PC-9 (cell line): ENCODE results near the gene EPG5. TPM values are rescaled to one million over a fixed set of nuclear protein-coding genes. Genes with fewer than 3 reads are reported as not detected.

Source experiments
- BruUV-seq: library from RNA; stranded (reverse); fragments of 400-500 nt; replicated peaks from 2 replicates; lab custom pipeline; 2021; lab: Mats Ljungman, UMichigan
- CTCF ChIA-PET: fragments of 300-600 bp; sonication (Branson Sonifier 250); formaldehyde crosslinking; loops from one replicate; lab custom pipeline; 2022; ENCODE audit warnings: antibody characterized with exemption; lab: Charles Lee
- POLR2A ChIA-PET: fragments of 300-600 bp; sonication (Branson Sonifier 250); formaldehyde crosslinking; loops from one replicate; lab custom pipeline; 2022; ENCODE audit warnings: antibody characterized with exemption; ENCODE audit not compliant: unreplicated experiment; lab: Charles Lee
- DNase-seq, 2 experiments: peaks; one replicate each; pipeline versions ENCODE4 v3.0.0 to v3.0.0-alpha.2; 2015 to 2022; ENCODE audit warnings: mixed read lengths in 1 of 2
- H2AFZ ChIP-seq: fragments of 200-600 bp; sonication (generic); 2 replicates; pipeline ENCODE4 v1.8.1; 2017; ENCODE audit warnings: antibody characterized with exemption
- H3F3A ChIP-seq: fragments of 200-600 bp; sonication (generic); 2 replicates; pipeline ENCODE4 v1.8.1; 2017; ENCODE audit warnings: antibody characterized with exemption, mild to moderate bottlenecking, low read depth; ENCODE audit not compliant: insufficient read depth
- H3K27ac ChIP-seq: fragments of 200-600 bp; sonication (generic); 2 replicates; pipeline ENCODE4 v1.6.1; 2016; ENCODE audit warnings: mixed run types
- H3K27me3 ChIP-seq: fragments of 200-600 bp; sonication (generic); 2 replicates; pipeline ENCODE4 v1.6.1; 2016; ENCODE audit warnings: low read depth, mixed run types; ENCODE audit not compliant: insufficient read depth
- H3K36me3 ChIP-seq: fragments of 200-600 bp; sonication (generic); 2 replicates; pipeline ENCODE4 v1.6.1; 2016; ENCODE audit warnings: low read depth, mixed run types
- H3K4me1 ChIP-seq: fragments of 200-600 bp; sonication (generic); replicated peaks from 2 replicates; pipeline ENCODE4 v1.6.1; 2016; ENCODE audit warnings: mixed run types; ENCODE audit not compliant: insufficient read depth
- H3K4me2 ChIP-seq: fragments of 200-600 bp; sonication (generic); 2 replicates; pipeline ENCODE4 v1.6.1; 2017; ENCODE audit warnings: mixed run types
- H3K4me3 ChIP-seq: fragments of 200-600 bp; sonication (generic); 2 replicates; pipeline ENCODE4 v1.6.1; 2016; ENCODE audit warnings: mixed run types
- H3K79me2 ChIP-seq: fragments of 200-600 bp; sonication (generic); 2 replicates; pipeline ENCODE4 v1.6.1; 2017; ENCODE audit warnings: low read depth, mixed run types
- H3K9me2 ChIP-seq: fragments of 200-600 bp; sonication (generic); 2 replicates; pipeline ENCODE4 v1.8.1; 2017; ENCODE audit warnings: mild to moderate bottlenecking; ENCODE audit not compliant: insufficient read depth
- H3K9me3 ChIP-seq: fragments of 200-600 bp; sonication (generic); 2 replicates; pipeline ENCODE4 v1.8.1; 2016; ENCODE audit warnings: low read depth; ENCODE audit not compliant: insufficient read depth
- H4K20me1 ChIP-seq: fragments of 200-600 bp; sonication (generic); 2 replicates; pipeline ENCODE4 v1.8.1; 2017; ENCODE audit not compliant: insufficient read depth
- EZH2 ChIP-seq: fragments of 200-600 bp; sonication (generic); IDR thresholded peaks from 2 replicates; pipeline ENCODE4 v1.8.0; 2017; ENCODE audit warnings: antibody characterized with exemption, low read depth
- intact Hi-C: fragments of 100-400 bp; cut with micrococcal nuclease; formaldehyde crosslinking; loops from one replicate; pipeline ENCODE4 v1.10.0; 2022; ENCODE audit not compliant: unreplicated experiment
- total RNA-seq: library from RNA; stranded (reverse); gene quantifications from 2 replicates; pipeline ENCODE4 v1.2.3, GENCODE V29; 2021
- TF ChIP-seq, protein P1 (sequence below): fragments of 200-600 bp; sonication (generic); conservative IDR thresholded peaks from 2 replicates; pipeline ENCODE4 v1.6.1; 2017; ENCODE audit warnings: mixed run types, antibody characterized with exemption, mild to moderate bottlenecking, moderate library complexity

Gene EPG5
- total RNA-seq, 1 experiment from 2014 or later: 19.5 TPM

DNA sequence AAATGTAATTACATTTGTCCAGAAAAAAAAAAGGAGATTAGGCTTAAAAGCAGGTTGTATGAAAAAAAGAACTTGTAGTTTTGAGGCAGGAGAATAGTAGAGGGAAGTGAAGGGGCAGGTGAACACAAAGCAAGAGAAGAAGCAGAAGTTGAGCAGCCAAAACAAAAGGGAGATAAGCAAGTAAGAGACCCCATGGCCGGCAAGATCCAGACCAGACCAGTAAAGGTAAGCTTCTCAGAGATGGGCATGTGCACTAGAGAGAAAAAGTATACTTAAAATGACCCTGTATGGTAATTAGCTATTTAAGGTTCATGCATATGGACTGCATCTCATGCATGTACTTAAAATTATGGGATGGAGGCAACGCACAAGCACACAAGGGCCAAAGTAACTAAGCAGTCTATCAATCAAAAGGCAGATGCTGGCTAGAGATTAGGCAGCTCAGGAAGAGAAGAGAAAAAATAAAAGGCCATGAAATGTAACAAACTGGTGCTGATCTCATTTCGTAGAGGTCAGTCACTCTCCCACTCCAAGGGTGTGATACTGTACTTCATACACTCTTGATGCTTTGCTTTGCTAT, 132.0 kb downstream of the EPG5 start:
- no TSS peak for BruUV-seq
- Histone ChIP-seq H3F3A (peaks cover under 1% of the 10 kb centered on the region; the same call in 1 of the 2 replicates), H4K20me1 (no peaks in the 10 kb centered on the region), H3K27me3 (no peaks in the 10 kb centered on the region), H3K4me3 (no peak overlapping the region), H3K36me3 (no peaks in the 10 kb centered on the region), H3K27ac (no peak overlapping the region), H3K4me2 (0 out of 2 replicates have a peak overlapping the region, but pooled peaks have one; percentile 11), H3K79me2 (no peaks in the 10 kb centered on the region), H2AFZ (no peak overlapping the region), H3K9me2 (no peaks in the 10 kb centered on the region), H3K9me3 (no peaks in the 10 kb centered on the region), H3K4me1 (peaks cover 47% of the 10 kb centered on the region)
- intact Hi-C loops: no loop called here
- CTCF ChIA-PET: no interaction called here
- no peak for DNase-seq
- no peak for TF ChIP-seq EZH2
- TF ChIP-seq, protein P1, sequence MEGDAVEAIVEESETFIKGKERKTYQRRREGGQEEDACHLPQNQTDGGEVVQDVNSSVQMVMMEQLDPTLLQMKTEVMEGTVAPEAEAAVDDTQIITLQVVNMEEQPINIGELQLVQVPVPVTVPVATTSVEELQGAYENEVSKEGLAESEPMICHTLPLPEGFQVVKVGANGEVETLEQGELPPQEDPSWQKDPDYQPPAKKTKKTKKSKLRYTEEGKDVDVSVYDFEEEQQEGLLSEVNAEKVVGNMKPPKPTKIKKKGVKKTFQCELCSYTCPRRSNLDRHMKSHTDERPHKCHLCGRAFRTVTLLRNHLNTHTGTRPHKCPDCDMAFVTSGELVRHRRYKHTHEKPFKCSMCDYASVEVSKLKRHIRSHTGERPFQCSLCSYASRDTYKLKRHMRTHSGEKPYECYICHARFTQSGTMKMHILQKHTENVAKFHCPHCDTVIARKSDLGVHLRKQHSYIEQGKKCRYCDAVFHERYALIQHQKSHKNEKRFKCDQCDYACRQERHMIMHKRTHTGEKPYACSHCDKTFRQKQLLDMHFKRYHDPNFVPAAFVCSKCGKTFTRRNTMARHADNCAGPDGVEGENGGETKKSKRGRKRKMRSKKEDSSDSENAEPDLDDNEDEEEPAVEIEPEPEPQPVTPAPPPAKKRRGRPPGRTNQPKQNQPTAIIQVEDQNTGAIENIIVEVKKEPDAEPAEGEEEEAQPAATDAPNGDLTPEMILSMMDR: no peak
- POLR2A ChIA-PET: interaction anchor here (0.6 kb wide), 1 partner anchor 474 kb away, joined by 6 read pairs; no protein-coding TSS in a partner anchor

DNA sequence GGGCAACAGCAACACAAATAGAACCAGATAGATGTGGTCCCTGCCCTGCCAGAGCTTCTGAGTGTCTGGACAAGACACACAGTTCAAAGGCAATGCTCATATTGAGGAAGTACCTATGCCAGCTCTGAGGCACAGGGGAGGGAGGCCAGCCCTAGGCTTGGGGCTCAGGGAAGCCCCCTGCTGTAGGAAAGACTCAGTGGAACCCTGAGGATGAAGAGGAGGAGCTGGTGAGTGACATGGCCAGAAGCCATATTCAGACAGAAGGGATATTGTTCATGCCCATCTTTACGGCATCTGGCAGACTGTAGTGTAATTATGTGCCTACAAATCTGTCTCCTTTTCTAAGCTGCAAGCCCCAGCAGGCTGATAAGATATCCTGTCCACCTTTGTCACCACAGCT, 132.8 kb downstream of the EPG5 start:
- intact Hi-C loops: no loop called here
- ChIA-PET POLR2A (interaction anchor here (0.6 kb wide), 1 partner anchor 475 kb away, joined by 6 read pairs; no protein-coding TSS in a partner anchor), CTCF (no interaction called here)
- no peak for DNase-seq
- BruUV-seq: no TSS peak
- H3K9me2 ChIP-seq: no peaks in the 10 kb centered on the region
- no peak overlapping the region for H2AFZ ChIP-seq
- no peak overlapping the region for H3K4me3 ChIP-seq
- no peaks in the 10 kb centered on the region for H3K9me3 ChIP-seq
- H4K20me1 ChIP-seq: no peaks in the 10 kb centered on the region
- H3K4me2 ChIP-seq: no peak overlapping the region
- no peaks in the 10 kb centered on the region for H3K27me3 ChIP-seq
- TF ChIP-seq, protein P1: no peak
- no peak for TF ChIP-seq EZH2
- no peaks in the 10 kb centered on the region for H3K79me2 ChIP-seq
- no peaks in the 10 kb centered on the region for H3K36me3 ChIP-seq
- no peak overlapping the region for H3K27ac ChIP-seq
- H3K4me1 ChIP-seq: peaks cover 49% of the 10 kb centered on the region
- H3F3A ChIP-seq: peaks cover 9% of the 10 kb centered on the region

DNA sequence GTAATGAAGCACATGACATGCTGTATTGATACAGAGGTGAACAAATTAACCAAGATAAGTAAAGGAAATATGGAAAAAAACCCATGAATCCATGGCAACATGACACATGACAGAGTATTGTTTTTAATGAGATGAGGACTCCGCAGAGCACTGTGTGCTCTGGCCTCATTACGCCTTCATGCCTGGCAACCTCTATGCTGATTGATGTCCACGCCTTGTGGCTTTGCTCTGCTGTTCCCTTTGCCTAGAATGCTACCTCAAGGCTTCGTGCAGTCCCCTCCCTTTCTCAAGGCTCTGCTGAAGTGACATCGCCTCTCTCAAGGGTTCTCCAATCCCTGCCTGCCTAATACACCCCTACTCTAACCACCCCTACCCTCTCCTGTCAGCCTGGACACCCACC, 133.3 kb downstream of the EPG5 start:
- BruUV-seq: no TSS peak
- ChIA-PET POLR2A (no interaction called here), CTCF (no interaction called here)
- Histone ChIP-seq H3K9me2 (no peaks in the 10 kb centered on the region), H3K79me2 (no peaks in the 10 kb centered on the region), H3K4me3 (no peak overlapping the region), H3K4me2 (no peak overlapping the region), H3K27me3 (no peaks in the 10 kb centered on the region), H3K27ac (no peak overlapping the region), H3F3A (peaks cover 14% of the 10 kb centered on the region), H3K9me3 (no peaks in the 10 kb centered on the region), H3K4me1 (peaks cover 51% of the 10 kb centered on the region), H2AFZ (no peak overlapping the region), H3K36me3 (no peaks in the 10 kb centered on the region), H4K20me1 (no peaks in the 10 kb centered on the region)
- DNase-seq: no peak
- intact Hi-C loops: no loop called here
- TF ChIP-seq, protein P1: no peak
- no peak for TF ChIP-seq EZH2
